Measurements from ENCODE around the gene ABCC9. TPM values are rescaled to one million over a fixed set of nuclear protein-coding genes. Genes with fewer than 3 reads are reported as not detected.
"Not testable (repeated sequence)": the region's sequence is repeated elsewhere in the genome, so short reads cannot be mapped to it uniquely, and the experiment has no call there.

ABCC9 gene
- total RNA-seq, 1 donor from 2014 or later: 2.7 TPM

DNA sequence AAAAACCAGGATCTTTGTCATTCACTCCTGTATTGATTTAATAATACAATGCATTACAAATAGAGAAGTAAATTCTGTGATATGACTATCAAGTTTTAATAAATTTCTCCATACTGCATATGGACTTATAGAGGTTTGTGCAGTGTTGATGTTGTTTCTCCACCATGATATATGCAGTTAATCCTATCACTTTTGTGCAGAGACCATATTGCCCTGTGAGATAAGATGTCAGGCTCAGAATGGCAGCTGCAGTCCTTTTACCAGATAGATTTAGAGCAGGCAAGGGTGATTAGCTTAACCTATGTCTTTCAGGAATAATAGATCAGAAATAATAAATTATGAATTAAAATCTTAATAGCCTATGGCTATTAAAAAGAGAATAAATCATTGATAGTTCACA, 128.1 kb downstream of the ABCC9 start:
- Mint-ChIP-seq H3K4me1 (ENCODE audit: low read depth) (peaks cover 8% of the 10 kb centered on the region), H3K4me3 (ENCODE audit: unreplicated experiment) (no peak overlapping the region), H3K27ac (ENCODE audit: unreplicated experiment) (no peak overlapping the region), H3K9me3 (ENCODE audit: low read depth) (peaks cover 7% of the 10 kb centered on the region), H3K36me3 (ENCODE audit: low read depth) (no peaks in the 10 kb centered on the region), H3K27me3 (ENCODE audit: low read depth) (no peaks in the 10 kb centered on the region)
- DNase-seq (ENCODE audit: low spot score): no peak
- TF ChIP-seq, protein P1, sequence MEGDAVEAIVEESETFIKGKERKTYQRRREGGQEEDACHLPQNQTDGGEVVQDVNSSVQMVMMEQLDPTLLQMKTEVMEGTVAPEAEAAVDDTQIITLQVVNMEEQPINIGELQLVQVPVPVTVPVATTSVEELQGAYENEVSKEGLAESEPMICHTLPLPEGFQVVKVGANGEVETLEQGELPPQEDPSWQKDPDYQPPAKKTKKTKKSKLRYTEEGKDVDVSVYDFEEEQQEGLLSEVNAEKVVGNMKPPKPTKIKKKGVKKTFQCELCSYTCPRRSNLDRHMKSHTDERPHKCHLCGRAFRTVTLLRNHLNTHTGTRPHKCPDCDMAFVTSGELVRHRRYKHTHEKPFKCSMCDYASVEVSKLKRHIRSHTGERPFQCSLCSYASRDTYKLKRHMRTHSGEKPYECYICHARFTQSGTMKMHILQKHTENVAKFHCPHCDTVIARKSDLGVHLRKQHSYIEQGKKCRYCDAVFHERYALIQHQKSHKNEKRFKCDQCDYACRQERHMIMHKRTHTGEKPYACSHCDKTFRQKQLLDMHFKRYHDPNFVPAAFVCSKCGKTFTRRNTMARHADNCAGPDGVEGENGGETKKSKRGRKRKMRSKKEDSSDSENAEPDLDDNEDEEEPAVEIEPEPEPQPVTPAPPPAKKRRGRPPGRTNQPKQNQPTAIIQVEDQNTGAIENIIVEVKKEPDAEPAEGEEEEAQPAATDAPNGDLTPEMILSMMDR (IDR thresholded peaks at IDR 0.05): no peak

DNA sequence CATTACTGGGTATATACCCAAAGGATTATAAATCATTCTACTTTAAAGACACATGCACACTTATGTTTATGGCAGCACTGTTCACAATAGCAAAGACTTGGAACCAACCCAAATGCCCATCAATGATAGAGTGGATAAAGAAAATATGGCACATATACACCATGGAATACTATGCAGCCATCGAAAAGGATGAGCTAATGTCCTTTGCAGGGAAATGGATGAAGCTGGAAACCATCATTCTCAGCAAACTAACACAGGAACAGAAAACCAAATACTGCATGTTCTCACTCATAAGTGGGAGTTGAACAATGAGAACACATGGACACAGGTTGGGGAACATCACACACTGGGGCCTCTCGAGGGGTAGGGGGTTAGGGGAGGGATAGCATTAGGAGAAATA, 128.9 kb downstream of the ABCC9 start:
- not testable (repeated sequence) for H3K36me3 Mint-ChIP-seq (ENCODE audit: low read depth); H3K27me3 Mint-ChIP-seq (ENCODE audit: low read depth); DNase-seq (ENCODE audit: low spot score); H3K27ac Mint-ChIP-seq (ENCODE audit: unreplicated experiment); H3K4me3 Mint-ChIP-seq (ENCODE audit: unreplicated experiment); H3K4me1 Mint-ChIP-seq (ENCODE audit: low read depth); H3K9me3 Mint-ChIP-seq (ENCODE audit: low read depth)

DNA sequence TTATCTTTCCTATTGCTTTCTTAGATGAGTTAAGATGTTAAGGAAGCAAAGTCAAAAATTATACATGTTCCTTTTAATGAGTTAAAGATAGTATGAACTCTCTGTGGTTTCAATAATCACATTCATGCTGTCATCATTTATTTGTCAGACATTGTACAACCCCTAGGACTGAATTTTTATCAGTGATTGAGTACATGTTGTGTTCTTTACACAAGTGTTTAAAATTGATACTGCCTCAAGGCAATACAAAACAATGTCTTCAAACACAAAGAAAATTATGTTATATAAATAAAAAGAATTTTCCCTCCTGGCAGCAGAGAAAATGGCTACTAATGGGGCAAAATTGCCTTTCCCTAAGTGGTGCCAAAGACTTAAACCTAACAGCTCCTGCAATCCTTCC, 132.1 kb downstream of the ABCC9 start:
- H3K27me3 Mint-ChIP-seq (ENCODE audit: low read depth): no peaks in the 10 kb centered on the region
- H3K27ac Mint-ChIP-seq (ENCODE audit: unreplicated experiment): no peak overlapping the region
- H3K36me3 Mint-ChIP-seq (ENCODE audit: low read depth): no peaks in the 10 kb centered on the region
- TF ChIP-seq, protein P1 (IDR thresholded peaks at IDR 0.05): no peak
- DNase-seq (ENCODE audit: low spot score): no peak
- peaks cover 7% of the 10 kb centered on the region for H3K9me3 Mint-ChIP-seq (ENCODE audit: low read depth)
- H3K4me3 Mint-ChIP-seq (ENCODE audit: unreplicated experiment): no peak overlapping the region
- no peaks in the 10 kb centered on the region for H3K4me1 Mint-ChIP-seq (ENCODE audit: low read depth)

DNA sequence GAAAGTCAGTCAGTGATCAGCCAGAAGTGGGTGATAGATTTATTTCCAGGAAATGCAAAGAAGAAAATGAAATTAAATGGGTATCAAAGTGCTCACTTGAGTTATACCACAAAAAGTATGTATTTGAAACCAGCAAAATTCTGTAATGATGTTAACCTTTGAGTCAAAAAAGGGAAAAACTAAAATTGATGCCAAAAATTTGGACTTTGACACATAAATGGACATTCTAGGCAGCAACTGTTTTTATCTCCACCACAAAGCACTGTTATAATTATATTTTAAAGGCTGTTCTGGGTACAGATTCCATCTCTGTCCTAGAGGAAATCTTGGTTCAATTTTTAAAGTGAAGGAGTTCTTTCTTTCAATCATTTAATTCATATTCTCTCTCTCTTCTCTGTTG, 135.0 kb downstream of the ABCC9 start:
- H3K9me3 Mint-ChIP-seq (ENCODE audit: low read depth): peaks cover 7% of the 10 kb centered on the region
- no peak overlapping the region for H3K27ac Mint-ChIP-seq (ENCODE audit: unreplicated experiment)
- TF ChIP-seq, protein P1 (IDR thresholded peaks at IDR 0.05): no peak
- no peaks in the 10 kb centered on the region for H3K27me3 Mint-ChIP-seq (ENCODE audit: low read depth)
- H3K36me3 Mint-ChIP-seq (ENCODE audit: low read depth): no peaks in the 10 kb centered on the region
- H3K4me1 Mint-ChIP-seq (ENCODE audit: low read depth): no peaks in the 10 kb centered on the region
- H3K4me3 Mint-ChIP-seq (ENCODE audit: unreplicated experiment): no peak overlapping the region
- DNase-seq (ENCODE audit: low spot score): no peak

DNA sequence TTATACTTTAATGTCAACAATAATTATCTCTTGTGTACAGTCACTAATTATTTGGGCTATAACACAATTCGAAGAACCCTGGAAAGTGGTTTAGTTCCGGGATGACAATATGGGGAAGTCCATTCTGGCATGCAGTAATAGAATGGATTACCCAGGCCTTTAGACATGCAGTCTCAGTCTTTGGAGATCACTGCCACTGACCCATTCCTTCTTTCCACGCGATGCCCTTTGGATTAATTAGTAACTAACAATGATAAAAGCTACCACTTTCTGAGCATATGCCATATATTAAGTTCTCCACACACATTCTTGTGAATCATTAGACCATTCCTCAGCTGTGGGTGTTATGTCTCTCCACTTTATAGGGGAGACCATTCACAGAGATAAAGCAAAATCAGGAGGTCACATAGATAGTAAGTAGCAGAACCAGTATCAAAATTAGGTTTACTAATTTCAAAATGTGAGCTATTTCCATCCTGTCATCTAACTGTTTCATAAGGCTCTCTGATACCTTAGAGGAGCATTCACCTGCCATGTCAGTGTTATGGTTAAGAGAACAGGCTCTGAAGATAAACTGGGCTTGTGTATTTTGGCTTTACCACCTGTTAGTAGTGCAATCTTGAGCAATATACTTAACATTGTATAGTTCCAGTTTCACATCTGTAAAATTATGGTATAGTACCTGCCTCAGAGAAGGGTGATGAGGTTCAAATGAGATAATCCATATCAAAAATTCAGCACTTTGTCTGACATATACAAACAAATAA, 139.5 kb downstream of the ABCC9 start:
- no peak for DNase-seq (ENCODE audit: low spot score)
- no peaks in the 10 kb centered on the region for H3K4me1 Mint-ChIP-seq (ENCODE audit: low read depth)
- TF ChIP-seq, protein P1 (IDR thresholded peaks at IDR 0.05): no peak
- H3K27me3 Mint-ChIP-seq (ENCODE audit: low read depth): no peaks in the 10 kb centered on the region
- H3K36me3 Mint-ChIP-seq (ENCODE audit: low read depth): no peaks in the 10 kb centered on the region
- H3K27ac Mint-ChIP-seq (ENCODE audit: unreplicated experiment): no peak overlapping the region
- no peak overlapping the region for H3K4me3 Mint-ChIP-seq (ENCODE audit: unreplicated experiment)
- no peaks in the 10 kb centered on the region for H3K9me3 Mint-ChIP-seq (ENCODE audit: low read depth)

DNA sequence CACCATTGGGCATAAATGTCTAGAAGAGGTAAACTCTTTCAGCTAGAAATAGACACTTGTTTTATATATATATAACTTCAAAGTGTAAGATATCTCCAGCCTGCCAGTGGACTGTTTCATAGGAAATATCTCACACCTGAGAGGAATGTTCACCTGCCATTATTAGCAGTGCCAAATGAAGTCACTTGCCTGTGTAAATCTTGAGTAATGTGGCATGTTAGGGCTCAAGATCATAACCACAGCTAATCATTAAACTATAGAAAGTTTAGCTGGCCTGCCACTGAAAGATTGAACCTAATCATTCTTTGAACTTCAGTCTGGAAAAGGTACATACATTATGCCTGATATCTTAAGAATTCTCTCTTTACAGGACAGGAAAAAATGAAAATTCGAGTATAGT, 141.2 kb downstream of the ABCC9 start:
- H3K4me1 Mint-ChIP-seq (ENCODE audit: low read depth): no peaks in the 10 kb centered on the region
- TF ChIP-seq, protein P1 (IDR thresholded peaks at IDR 0.05): no peak
- no peak overlapping the region for H3K27ac Mint-ChIP-seq (ENCODE audit: unreplicated experiment)
- no peak for DNase-seq (ENCODE audit: low spot score)
- no peaks in the 10 kb centered on the region for H3K36me3 Mint-ChIP-seq (ENCODE audit: low read depth)
- H3K27me3 Mint-ChIP-seq (ENCODE audit: low read depth): no peaks in the 10 kb centered on the region
- H3K4me3 Mint-ChIP-seq (ENCODE audit: unreplicated experiment): no peak overlapping the region
- H3K9me3 Mint-ChIP-seq (ENCODE audit: low read depth): peaks cover 3% of the 10 kb centered on the region

Measured in chondrocyte (in vitro differentiated cells).